ENCODE results near the gene CMIP. TPM values are rescaled to one million over a fixed set of nuclear protein-coding genes. Genes with fewer than 3 reads are reported as not detected.

CMIP gene
- polyA plus RNA-seq, 1 donor from 2014 or later = 15.1 TPM

- TF ChIP-seq POLR2AphosphoS5 (IDR thresholded peaks at IDR 0.05) (no peak), SMC3 (conservative IDR thresholded peaks at IDR 0.05; ENCODE audit: poor library complexity) (no peak), TAF1 (IDR thresholded peaks at IDR 0.05; ENCODE audit: low read depth) (no peak), EP300 (conservative IDR thresholded peaks at IDR 0.05; ENCODE audit: poor library complexity, severe bottlenecking) (peak; percentile 52), CTCF (IDR thresholded peaks at IDR 0.05; ENCODE audit: poor library complexity, severe bottlenecking) (no peak)
- H3K27ac ChIP-seq (ENCODE audit: low read length) = no peak overlapping the region
- H3K27me3 ChIP-seq (ENCODE audit: insufficient read depth, low read depth, low read length) = no peaks in the 10 kb centered on the region
- H3K36me3 ChIP-seq (ENCODE audit: insufficient read depth, low read length) = no peaks in the 10 kb centered on the region
- H3K4me2 ChIP-seq (ENCODE audit: low read length) = no peak overlapping the region
- H3K9ac ChIP-seq (ENCODE audit: low read length) = no peak overlapping the region
- H3K79me2 ChIP-seq (replicated peaks; ENCODE audit: insufficient read depth, low read length) = peaks cover 82% of the 10 kb centered on the region
- H3K9me2 ChIP-seq (ENCODE audit: insufficient read depth, low read length) = no peaks in the 10 kb centered on the region
- no peak overlapping the region for H3K4me3 ChIP-seq (ENCODE audit: low read length)
- no peaks in the 10 kb centered on the region for H3K9me3 ChIP-seq (ENCODE audit: low read length)
- H2AFZ ChIP-seq (ENCODE audit: low read depth, low read length) = no peak overlapping the region
- H3F3A ChIP-seq (ENCODE audit: insufficient read depth, low read length, poor library complexity, severe bottlenecking) = no peaks in the 10 kb centered on the region
- peaks cover 32% of the 10 kb centered on the region for H4K20me1 ChIP-seq (ENCODE audit: insufficient read depth)
Observed at GRCh38 chr16:81458827-81459598, 14.4 kb downstream of the CMIP start.

- no peak overlapping the region for H3K27ac ChIP-seq (ENCODE audit: low read length)
- H3K4me2 ChIP-seq (ENCODE audit: low read length) = no peak overlapping the region
- H3K27me3 ChIP-seq (ENCODE audit: insufficient read depth, low read depth, low read length) = no peaks in the 10 kb centered on the region
- peaks cover 31% of the 10 kb centered on the region for H4K20me1 ChIP-seq (ENCODE audit: insufficient read depth)
- H3F3A ChIP-seq (ENCODE audit: insufficient read depth, low read length, poor library complexity, severe bottlenecking) = no peaks in the 10 kb centered on the region
- H3K4me3 ChIP-seq (ENCODE audit: low read length) = no peak overlapping the region
- H3K36me3 ChIP-seq (ENCODE audit: insufficient read depth, low read length) = no peaks in the 10 kb centered on the region
- H3K9me3 ChIP-seq (ENCODE audit: low read length) = no peaks in the 10 kb centered on the region
- no peak overlapping the region for H2AFZ ChIP-seq (ENCODE audit: low read depth, low read length)
- no peaks in the 10 kb centered on the region for H3K9me2 ChIP-seq (ENCODE audit: insufficient read depth, low read length)
- TF ChIP-seq EZH2 (IDR thresholded peaks at IDR 0.05; ENCODE audit: borderline replicate concordance, insufficient read depth, low read length, poor library complexity, severe bottlenecking) (no peak), SMC3 (conservative IDR thresholded peaks at IDR 0.05; ENCODE audit: poor library complexity) (no peak), EP300 (conservative IDR thresholded peaks at IDR 0.05; ENCODE audit: poor library complexity, severe bottlenecking) (no peak), TAF1 (IDR thresholded peaks at IDR 0.05; ENCODE audit: low read depth) (no peak), RAD21 (conservative IDR thresholded peaks at IDR 0.05) (no peak), POLR2AphosphoS5 (IDR thresholded peaks at IDR 0.05) (no peak)
- peaks cover 83% of the 10 kb centered on the region for H3K79me2 ChIP-seq (replicated peaks; ENCODE audit: insufficient read depth, low read length)
- no peak overlapping the region for H3K9ac ChIP-seq (ENCODE audit: low read length)
Observed at GRCh38 chr16:81460075-81460474, 15.5 kb downstream of the CMIP start.

GRCh38 chr16:81461243-81461642 is 16.6 kb downstream of the CMIP start:
- no peaks in the 10 kb centered on the region for H3K36me3 ChIP-seq (ENCODE audit: insufficient read depth, low read length)
- H3K4me3 ChIP-seq (ENCODE audit: low read length) = no peak overlapping the region
- no peak overlapping the region for H3K27ac ChIP-seq (ENCODE audit: low read length)
- H3K79me2 ChIP-seq (replicated peaks; ENCODE audit: insufficient read depth, low read length) = peaks cover 83% of the 10 kb centered on the region
- H2AFZ ChIP-seq (ENCODE audit: low read depth, low read length) = no peak overlapping the region
- no peaks in the 10 kb centered on the region for H3K9me2 ChIP-seq (ENCODE audit: insufficient read depth, low read length)
- no peaks in the 10 kb centered on the region for H3K9me3 ChIP-seq (ENCODE audit: low read length)
- peaks cover 19% of the 10 kb centered on the region for H4K20me1 ChIP-seq (ENCODE audit: insufficient read depth)
- H3K27me3 ChIP-seq (ENCODE audit: insufficient read depth, low read depth, low read length) = no peaks in the 10 kb centered on the region
- no peak overlapping the region for H3K4me2 ChIP-seq (ENCODE audit: low read length)
- H3K9ac ChIP-seq (ENCODE audit: low read length) = no peak overlapping the region
- TF ChIP-seq REST (IDR thresholded peaks at IDR 0.05; ENCODE audit: borderline replicate concordance) (no peak), RAD21 (conservative IDR thresholded peaks at IDR 0.05) (no peak)
- H3F3A ChIP-seq (ENCODE audit: insufficient read depth, low read length, poor library complexity, severe bottlenecking) = no peaks in the 10 kb centered on the region
